Measurements from ENCODE around the gene PPP1R18.

GRCh38 chr6:30711758-30712380 is 25.4 kb upstream of the PPP1R18 start:
- TF ChIP-seq POLR2A (IDR thresholded peaks at IDR 0.05) (no peak), CTCF (IDR thresholded peaks at IDR 0.05) (no peak)

Data from body of pancreas (tissue), 4 donors.